T-helper 1 cell (primary cell): ENCODE data around the gene SRP9.
A peak's percentile ranks its signal among the peaks of the same experiment; 100 is the strongest.
"Not testable (repeated sequence)": the region's sequence is repeated elsewhere in the genome, so short reads cannot be mapped to it uniquely, and the experiment has no call there.

Experiments
- DNase-seq, 5 donors: peaks; one replicate each; pipeline ENCODE4 v3.0.0-alpha.2; 2012 to 2020

The SRP9 gene

GRCh38 chr1:225777058-225777582 lies 506 bp upstream of the SRP9 start:
- peak in 1 of 5 donors; percentile 11 for DNase-seq

- DNase-seq = no peak
Observed at GRCh38 chr1:225778337-225778669, 677 bp downstream of the SRP9 start.

- not testable (repeated sequence) for DNase-seq
Observed at GRCh38 chr1:225779165-225779564, 1.5 kb downstream of the SRP9 start.

- no peak for DNase-seq
Observed at GRCh38 chr1:225780134-225780533, 2.5 kb downstream of the SRP9 start.

GRCh38 chr1:225780630-225781029 lies 3.0 kb downstream of the SRP9 start:
- DNase-seq = no peak

- not testable (repeated sequence) for DNase-seq
Observed at GRCh38 chr1:225789142-225789541, 11.5 kb downstream of the SRP9 start.

- DNase-seq = no peak
Observed at GRCh38 chr1:225794954-225795353, 17.3 kb downstream of the SRP9 start.

GRCh38 chr1:225796097-225796496 lies 18.5 kb downstream of the SRP9 start:
- DNase-seq = not testable (repeated sequence)

- DNase-seq = not testable (repeated sequence)
Observed at GRCh38 chr1:225801146-225801545, 23.5 kb downstream of the SRP9 start.

GRCh38 chr1:225806249-225806648 lies 28.6 kb downstream of the SRP9 start:
- DNase-seq = no peak

GRCh38 chr1:225806736-225807135 lies 29.1 kb downstream of the SRP9 start:
- DNase-seq = not testable (repeated sequence)

GRCh38 chr1:225808136-225808535 lies 30.5 kb downstream of the SRP9 start:
- DNase-seq = no peak

- DNase-seq = peak in 4 of 5 donors; percentile 28 to 70 (median 32)
Observed at GRCh38 chr1:225809842-225810578, 32.4 kb downstream of the SRP9 start, which contains the start of gene EPHX1. TSS of gene EPHX1 (plus strand) at chr1:225810124. CDS start at chr1:225828730, 18,606 bp downstream.

- DNase-seq = not testable (repeated sequence)
Observed at GRCh38 chr1:225810579-225811538, 33.2 kb downstream of the SRP9 start.

GRCh38 chr1:225811622-225812487 lies 34.2 kb downstream of the SRP9 start:
- no peak for DNase-seq

GRCh38 chr1:225812488-225813213 lies 35.0 kb downstream of the SRP9 start:
- no peak for DNase-seq

- no peak for DNase-seq
Observed at GRCh38 chr1:225813214-225813964, 35.8 kb downstream of the SRP9 start.

GRCh38 chr1:225814381-225814780 lies 36.8 kb downstream of the SRP9 start:
- no peak for DNase-seq

GRCh38 chr1:225815090-225815489 lies 37.5 kb downstream of the SRP9 start:
- not testable (repeated sequence) for DNase-seq

GRCh38 chr1:225815526-225816178 lies 38.0 kb downstream of the SRP9 start:
- no peak for DNase-seq
